MV-4-11 (cell line): ENCODE data around the gene USP54.
"Not testable (repeated sequence)": the region's sequence is repeated elsewhere in the genome, so short reads cannot be mapped to it uniquely, and the experiment has no call there.

Experiments used
- DNase-seq: peaks from one replicate; lab custom pipeline; 2025; lab: John Stamatoyannopoulos, UW

The USP54 gene, protein sequence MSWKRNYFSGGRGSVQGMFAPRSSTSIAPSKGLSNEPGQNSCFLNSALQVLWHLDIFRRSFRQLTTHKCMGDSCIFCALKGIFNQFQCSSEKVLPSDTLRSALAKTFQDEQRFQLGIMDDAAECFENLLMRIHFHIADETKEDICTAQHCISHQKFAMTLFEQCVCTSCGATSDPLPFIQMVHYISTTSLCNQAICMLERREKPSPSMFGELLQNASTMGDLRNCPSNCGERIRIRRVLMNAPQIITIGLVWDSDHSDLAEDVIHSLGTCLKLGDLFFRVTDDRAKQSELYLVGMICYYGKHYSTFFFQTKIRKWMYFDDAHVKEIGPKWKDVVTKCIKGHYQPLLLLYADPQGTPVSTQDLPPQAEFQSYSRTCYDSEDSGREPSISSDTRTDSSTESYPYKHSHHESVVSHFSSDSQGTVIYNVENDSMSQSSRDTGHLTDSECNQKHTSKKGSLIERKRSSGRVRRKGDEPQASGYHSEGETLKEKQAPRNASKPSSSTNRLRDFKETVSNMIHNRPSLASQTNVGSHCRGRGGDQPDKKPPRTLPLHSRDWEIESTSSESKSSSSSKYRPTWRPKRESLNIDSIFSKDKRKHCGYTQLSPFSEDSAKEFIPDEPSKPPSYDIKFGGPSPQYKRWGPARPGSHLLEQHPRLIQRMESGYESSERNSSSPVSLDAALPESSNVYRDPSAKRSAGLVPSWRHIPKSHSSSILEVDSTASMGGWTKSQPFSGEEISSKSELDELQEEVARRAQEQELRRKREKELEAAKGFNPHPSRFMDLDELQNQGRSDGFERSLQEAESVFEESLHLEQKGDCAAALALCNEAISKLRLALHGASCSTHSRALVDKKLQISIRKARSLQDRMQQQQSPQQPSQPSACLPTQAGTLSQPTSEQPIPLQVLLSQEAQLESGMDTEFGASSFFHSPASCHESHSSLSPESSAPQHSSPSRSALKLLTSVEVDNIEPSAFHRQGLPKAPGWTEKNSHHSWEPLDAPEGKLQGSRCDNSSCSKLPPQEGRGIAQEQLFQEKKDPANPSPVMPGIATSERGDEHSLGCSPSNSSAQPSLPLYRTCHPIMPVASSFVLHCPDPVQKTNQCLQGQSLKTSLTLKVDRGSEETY (N-terminal part only)

DNA sequence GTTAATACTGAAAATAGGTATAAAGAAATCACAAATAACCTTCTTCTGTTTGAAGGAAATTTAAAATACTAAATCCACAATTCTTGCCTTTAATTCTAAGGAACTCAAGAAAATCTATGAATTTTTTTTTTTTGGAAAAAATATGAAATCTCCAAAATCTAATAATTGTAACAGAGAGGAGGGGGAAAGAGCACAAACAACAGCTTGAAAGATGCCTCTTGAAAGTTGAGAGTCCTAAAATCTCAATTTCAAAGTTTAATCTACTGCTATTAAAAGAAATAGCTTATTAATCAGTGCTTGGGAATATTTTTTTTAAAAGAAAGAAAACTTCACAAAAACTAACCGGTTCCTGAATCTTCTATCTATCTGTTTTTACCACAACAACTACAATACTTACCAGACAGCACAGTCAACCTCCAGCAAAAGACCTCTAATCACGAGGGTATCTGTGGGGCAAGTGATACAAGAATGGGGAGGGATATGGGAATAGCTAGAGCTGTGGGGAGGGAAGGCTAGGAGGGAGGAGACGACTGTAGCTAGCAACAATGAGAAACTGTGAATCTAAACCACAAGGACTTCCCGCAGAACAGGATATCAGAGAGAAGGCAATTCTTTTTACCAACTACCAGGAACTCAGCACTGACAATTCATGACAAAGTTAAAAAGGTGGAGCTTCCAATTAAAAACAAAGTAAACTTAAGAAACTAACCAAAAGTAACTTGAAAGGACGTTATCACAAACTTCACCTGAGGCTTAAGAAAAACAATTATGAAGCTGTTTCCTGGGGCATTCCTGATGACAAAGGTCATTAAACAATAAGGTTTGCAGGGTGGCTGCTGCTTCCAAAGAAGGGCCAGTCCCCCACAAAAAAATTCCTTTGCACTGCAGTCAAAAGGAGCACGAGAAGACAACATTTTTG lies at the start of gene USP54:
USP54 (minus strand) TSS at position 462 of the 919 bp plus-strand sequence. CDS start 15,684 bp downstream, outside the sequence.
- peak; percentile 41 for DNase-seq

DNA sequence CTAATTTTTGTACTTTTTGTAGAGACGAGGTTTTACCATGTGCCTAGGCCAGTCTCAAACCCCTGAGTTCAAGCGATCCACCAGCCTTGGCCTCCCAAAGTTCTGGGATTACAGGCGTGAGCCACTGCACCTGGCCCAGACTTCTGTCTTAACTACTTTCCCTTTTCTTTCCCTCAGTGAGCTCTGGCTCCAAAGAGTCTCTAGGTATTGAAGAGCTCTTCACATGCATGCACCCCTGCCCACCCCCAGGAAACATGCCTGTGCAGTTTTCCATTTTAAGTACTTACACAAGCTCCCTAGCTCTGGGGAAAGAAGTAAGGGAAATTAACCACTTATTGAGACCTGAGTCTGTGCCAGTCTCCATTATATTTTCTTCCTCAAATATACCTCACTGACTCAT lies 48.1 kb upstream of the USP54 start:
- no peak for DNase-seq

DNA sequence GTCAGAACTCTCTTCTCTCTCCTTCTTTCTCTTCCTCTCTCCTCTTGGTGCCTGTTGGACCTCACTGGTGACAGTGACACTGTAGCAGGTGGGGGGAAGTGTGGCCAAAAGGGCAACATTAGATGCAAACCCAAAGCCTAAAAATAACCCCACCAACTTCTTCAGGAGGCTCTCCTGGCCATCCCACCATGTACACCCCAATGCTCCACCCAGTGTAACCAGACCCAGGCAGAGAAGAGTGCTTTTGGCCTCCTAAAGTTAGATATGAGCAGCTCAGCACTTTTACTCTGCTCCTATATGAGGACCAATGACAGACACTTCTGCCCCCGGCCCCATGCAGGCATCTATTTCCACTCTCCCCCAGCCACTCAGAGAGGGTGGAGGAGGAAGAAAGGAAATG lies 44.6 kb upstream of the USP54 start:
- DNase-seq: peak; percentile 31

DNA sequence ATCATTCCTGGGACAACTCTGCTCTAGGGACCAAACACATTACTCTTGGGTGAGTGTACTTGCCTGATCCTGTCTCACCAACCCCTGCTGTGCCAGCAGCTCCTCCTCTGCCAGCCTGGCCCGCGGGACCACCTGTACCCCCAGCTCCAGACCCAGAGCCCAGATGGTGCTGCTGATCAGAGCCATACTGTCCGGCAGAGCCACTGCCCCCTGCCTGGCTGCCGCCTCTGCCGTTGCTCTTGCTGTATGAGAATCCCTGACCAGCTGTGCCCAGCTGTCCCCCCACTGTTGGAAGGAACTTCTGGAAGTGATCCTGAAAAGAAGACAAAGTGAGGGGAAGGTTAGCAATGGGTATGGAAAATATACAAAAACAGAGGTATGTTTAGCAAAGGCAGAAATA lies 43.3 kb upstream of the USP54 start:
- no peak for DNase-seq

DNA sequence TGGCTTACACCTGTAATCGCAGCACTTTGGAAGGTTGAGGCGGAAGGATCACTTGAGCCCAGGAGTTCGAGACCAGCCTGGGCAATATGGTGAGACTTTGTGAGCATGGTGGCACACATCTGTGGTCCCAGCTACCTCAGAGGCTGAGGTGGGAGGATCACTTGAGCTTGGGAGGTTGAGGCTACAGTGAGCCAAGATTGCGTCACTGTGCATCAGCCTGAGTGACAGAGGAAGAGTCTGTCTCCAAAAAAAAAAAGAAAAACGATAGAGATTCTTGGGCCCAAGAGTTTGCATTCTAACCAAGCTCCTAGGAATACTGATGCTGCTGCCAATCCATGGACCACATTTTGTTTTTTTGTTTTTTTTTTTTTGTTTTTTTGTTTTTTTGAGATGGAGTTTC lies 38.0 kb upstream of the USP54 start:
- no peak for DNase-seq

GRCh38 chr10:73628405-73628804 lies 37.3 kb upstream of the USP54 start:
- DNase-seq: no peak

DNA sequence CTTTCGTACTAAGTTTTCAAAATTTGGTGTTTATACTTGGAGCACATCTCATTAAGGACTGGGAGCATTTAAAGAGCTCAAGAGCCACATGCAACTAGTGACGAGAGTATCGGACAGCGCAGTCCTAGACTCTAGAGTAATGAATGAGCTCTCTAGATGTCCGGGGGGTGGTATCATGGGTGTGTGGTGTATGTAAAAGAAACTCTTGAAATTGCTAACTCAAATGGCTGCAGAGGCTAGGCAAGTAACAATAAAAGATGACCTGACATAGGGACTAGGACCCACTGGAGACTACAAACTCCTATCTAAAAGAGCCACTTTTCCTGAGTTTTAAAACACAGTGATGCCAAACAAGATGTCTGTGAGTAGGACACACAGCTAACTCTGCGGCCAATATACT lies 36.2 kb upstream of the USP54 start:
- no peak for DNase-seq

DNA sequence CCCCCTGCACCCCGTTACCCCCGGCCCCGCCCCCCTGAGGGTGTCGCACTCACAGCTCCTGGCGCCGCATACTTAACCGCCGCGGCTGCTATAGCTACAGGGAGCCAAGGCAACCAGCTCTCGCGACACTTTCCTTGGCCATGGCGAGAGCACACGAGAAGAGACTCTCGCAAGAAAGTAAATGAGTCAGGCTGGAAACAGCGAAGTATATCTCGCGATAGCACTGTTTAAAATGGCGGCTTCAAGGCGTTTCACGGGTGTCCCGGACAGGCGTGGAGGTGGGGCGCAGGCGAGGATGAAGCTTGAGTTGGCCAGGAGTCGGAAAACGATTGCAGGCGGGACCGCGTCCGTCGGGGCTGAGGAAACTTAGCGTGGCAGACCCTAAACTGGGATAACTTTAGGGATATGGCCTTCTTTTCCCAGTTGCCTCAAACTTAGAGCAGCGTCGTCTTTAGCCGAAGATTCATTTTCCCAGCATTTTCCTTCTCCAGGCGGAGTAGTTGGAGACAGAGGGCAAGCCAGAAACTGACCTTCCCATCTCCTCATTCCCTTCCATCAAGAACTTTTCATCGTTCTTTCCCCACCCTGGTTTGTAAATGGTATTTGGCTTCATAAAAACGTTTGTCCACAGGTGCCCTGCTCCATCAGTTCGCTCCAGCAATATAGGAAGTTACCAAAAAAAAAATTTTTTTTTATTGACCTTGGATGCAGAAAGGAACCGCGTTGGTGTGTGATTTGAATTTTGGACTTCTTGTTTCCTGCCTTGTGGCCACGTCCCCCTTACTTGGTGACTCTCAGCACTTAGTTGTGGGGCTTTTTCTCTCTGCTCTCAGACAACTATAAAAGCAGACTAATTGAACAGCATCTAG lies 35.0 kb upstream of the USP54 start:
- DNase-seq: peak; percentile 98

DNA sequence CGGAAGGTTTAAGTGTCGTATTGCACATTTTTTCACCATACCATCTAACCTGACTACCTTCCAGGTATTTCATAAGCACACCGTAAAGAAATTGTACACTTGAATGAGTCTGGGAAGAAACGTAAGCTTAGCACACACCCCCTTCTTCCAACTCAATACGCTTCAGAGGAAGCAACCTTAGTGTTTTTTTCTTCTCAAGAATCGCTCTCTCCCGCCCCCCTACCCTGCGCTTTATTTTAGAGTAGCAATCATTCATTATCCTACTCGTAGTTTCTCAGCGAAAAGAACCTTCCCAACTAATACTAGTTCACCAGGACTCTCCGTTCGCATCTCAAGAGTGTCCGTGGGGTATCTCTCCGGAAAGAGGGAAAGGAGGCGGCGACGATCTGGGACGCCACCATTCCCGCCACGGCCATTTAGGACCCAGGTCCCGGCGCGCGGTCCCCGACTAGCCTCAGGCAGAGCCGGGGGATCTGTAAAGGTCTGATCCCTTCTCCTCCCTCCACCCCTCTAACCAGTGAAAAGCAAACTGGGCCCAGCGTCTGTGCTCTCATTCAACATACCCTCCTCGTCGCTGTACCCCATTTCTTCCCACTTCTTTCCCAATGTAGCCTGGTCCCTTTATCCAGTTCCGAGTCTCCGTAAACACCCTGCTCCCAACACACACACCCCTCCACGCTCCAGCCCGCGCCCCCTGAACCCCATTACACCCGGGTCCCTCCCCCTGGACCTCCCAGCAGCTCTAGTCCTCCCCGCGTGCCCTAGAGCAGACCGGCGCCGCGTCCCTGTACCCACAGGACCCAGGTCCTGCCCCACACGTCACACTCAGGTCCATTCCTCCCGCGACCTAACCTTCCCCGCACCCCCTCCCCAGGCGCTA lies 34.1 kb upstream of the USP54 start:
- DNase-seq: no peak

- DNase-seq: no peak
Observed at GRCh38 chr10:73623056-73623455, 31.9 kb upstream of the USP54 start.

DNA sequence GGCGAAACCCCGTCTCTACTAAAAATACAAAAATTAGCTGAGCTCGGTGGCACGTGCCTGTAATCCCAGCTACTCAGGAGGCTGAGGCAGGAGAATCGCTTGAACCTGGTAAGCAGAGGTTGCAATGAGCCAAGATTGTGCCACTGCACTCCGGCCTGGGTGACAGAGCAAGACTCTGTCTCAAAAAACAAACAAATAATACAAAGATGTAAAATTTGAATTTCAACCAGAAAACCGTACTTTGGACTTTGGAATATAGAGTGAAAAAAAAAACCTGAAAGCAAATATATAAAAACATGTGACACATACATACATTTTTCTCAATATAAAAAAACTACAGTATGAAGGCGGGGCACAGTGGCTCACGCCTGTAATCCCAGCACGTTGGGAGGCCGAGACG lies 29.8 kb upstream of the USP54 start:
- DNase-seq: not testable (repeated sequence)

DNA sequence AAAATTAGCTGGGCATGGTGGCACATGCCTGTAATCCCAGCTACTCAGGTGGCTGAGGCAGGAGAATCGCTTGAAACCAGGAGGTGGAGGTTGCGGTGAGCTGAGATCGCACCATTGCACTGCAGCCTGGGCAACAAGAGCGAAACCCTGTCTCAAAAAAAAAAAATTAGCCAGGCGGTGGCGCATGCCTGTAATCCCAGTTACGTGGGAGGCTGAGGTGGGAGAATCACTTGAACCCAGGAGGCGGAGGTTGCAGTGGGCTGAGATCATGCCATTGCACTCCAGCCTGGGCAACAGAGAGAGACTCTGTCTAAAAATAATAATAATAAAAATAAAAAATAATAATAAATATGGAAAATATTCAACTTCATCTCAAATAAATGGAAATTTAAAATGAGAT lies 26.0 kb upstream of the USP54 start:
- DNase-seq: not testable (repeated sequence)

GRCh38 chr10:73614720-73615119 lies 23.6 kb upstream of the USP54 start:
- no peak for DNase-seq

- DNase-seq: no peak
Observed at GRCh38 chr10:73609116-73609515, 18.0 kb upstream of the USP54 start.

GRCh38 chr10:73601486-73601921 lies 10.4 kb upstream of the USP54 start:
- no peak for DNase-seq

DNA sequence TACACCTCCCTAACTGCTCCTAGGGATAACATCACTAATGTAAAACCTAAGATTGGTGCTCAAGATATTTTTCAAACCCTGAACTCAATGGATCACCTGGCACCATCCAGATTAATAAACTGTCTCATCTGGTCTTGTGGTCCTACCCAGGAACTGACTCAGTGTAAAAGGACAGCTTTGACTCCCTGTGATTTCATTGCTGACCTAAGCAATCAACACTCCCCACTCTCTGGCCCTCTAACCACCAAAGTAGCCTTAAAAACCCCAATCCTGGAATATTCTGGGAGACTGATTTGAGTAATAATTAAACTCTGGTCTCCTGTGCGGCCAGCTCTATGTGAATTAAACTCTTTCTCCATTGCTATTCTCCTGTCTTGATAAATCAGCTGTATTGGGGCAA lies 6.2 kb upstream of the USP54 start:
- no peak for DNase-seq

- DNase-seq: no peak
Observed at GRCh38 chr10:73593812-73594211, 2.7 kb upstream of the USP54 start.

- no peak for DNase-seq
Observed at GRCh38 chr10:73593110-73593509, 2.0 kb upstream of the USP54 start.

DNA sequence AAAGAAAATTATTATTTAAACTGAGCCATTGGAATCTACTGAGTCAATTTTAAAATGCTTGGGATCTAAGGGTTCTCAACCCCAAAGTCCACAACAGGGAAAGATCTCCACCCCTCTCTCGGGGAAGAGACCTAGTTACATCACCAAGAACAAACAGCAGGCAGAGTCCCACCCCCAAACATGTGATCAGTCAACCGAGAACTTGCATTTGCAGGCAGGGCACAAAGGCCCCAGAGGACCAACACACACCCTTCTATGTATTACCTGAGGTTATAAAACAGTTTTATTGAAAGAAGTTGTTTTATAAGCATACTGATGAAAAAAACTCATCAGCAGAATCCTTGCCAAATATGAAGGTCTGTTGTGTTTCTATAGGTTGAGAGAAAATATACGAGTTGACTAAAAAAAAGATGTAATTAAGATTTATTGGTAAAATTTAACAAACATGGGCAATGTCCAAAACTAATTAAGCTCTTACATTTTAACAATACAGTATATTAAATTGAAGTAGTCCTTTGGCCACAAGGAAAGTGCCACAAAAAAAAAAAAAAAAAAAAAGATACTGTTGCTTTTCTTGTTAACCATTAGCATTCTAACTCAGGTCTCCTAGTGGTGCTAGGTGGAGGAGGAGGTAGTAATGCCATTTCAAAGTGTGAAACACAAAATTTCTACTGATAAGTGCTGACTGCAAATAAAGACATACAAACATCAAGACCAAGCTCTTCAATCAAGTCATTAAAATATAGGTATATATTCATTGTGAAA lies 975 bp upstream of the USP54 start:
- DNase-seq: peak; percentile 12
